ENCODE data around the gene TMEM132C. TPM values are rescaled to one million over a fixed set of nuclear protein-coding genes. Genes with fewer than 3 reads are reported as not detected.

TMEM132C gene
- total RNA-seq, 2 donors from 2014 or later = 0.56 TPM; not detected in 1

GRCh38 chr12:128707488-128707887, 440.5 kb downstream of the TMEM132C start:
- Histone ChIP-seq H3K27ac (no peak overlapping the region), H3K4me3 (no peak overlapping the region), H3K9me3 (no peaks in the 10 kb centered on the region), H3K27me3 (replicated peaks; ENCODE audit: insufficient read depth) (no peaks in the 10 kb centered on the region), H3K36me3 (no peaks in the 10 kb centered on the region), H3K4me1 (ENCODE audit: control insufficient read depth in 1 of 2, low read depth in 2 of 2) (no peaks in the 10 kb centered on the region)
- DNase-seq (ENCODE audit: low spot score) (no peak), ATAC-seq (ENCODE audit: insufficient number of reproducible peaks, low FRiP score, low read depth) (no peak)
- TF ChIP-seq CTCF (IDR thresholded peaks at IDR 0.05) = no peak

DNA sequence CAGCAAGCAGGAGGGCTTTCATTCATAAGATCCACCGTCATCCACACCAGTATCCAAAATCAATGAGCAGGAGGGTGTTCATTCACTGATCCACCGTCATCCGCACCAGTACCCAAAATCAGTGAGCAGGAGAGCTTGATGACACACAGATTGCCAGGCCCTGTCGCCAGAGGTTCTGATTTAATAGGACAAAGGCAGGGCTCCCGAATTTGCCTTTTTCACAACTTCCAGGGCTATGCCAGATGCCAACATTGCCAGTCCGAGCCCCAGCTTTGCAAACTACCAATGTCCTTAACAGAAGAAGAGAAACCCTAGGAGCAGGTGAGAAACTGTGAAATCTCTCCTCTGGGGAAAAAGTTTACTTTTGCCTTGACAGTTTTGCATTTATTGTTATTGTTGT, 441.8 kb downstream of the TMEM132C start:
- Histone ChIP-seq H3K27ac (no peak overlapping the region), H3K27me3 (replicated peaks; ENCODE audit: insufficient read depth) (no peaks in the 10 kb centered on the region), H3K4me1 (ENCODE audit: control insufficient read depth in 1 of 2, low read depth in 2 of 2) (no peaks in the 10 kb centered on the region), H3K4me3 (no peak overlapping the region), H3K36me3 (no peaks in the 10 kb centered on the region), H3K9me3 (no peaks in the 10 kb centered on the region)
- TF ChIP-seq CTCF (IDR thresholded peaks at IDR 0.05) = no peak
- DNase-seq (ENCODE audit: low spot score) (no peak), ATAC-seq (ENCODE audit: insufficient number of reproducible peaks, low FRiP score, low read depth) (no peak)

GRCh38 chr12:128709660-128710059, 442.7 kb downstream of the TMEM132C start:
- Histone ChIP-seq H3K27ac (no peak overlapping the region), H3K36me3 (no peaks in the 10 kb centered on the region), H3K4me1 (ENCODE audit: control insufficient read depth in 1 of 2, low read depth in 2 of 2) (no peaks in the 10 kb centered on the region), H3K27me3 (replicated peaks; ENCODE audit: insufficient read depth) (no peaks in the 10 kb centered on the region), H3K4me3 (no peak overlapping the region), H3K9me3 (no peaks in the 10 kb centered on the region)
- ATAC-seq (ENCODE audit: insufficient number of reproducible peaks, low FRiP score, low read depth) = no peak
- no peak for TF ChIP-seq CTCF (IDR thresholded peaks at IDR 0.05)
- no peak for DNase-seq (ENCODE audit: low spot score)

DNA sequence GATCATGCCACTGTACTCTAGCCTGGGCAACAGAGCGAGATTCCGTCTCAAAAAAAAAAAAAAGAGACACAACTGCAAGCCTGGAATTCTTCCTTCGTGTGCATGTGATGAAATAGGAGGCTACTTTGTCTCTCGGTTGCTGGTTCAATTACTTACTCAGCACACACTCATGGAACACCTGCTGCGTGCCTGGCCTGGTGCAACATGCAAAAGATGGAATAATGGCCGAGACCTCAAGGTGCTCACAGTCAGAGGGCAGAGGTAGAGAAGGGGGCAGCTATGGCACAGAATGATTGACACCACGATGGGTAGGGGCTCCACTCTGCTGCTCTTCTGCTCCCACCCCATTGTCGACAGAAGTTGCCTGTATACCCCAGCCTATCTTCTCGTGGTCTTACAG, 444.5 kb downstream of the TMEM132C start:
- no peak for TF ChIP-seq CTCF (IDR thresholded peaks at IDR 0.05)
- H3K27me3 ChIP-seq (replicated peaks; ENCODE audit: insufficient read depth) = no peaks in the 10 kb centered on the region
- no peak overlapping the region for H3K4me3 ChIP-seq
- no peak for ATAC-seq (ENCODE audit: insufficient number of reproducible peaks, low FRiP score, low read depth)
- H3K4me1 ChIP-seq (ENCODE audit: control insufficient read depth in 1 of 2, low read depth in 2 of 2) = no peaks in the 10 kb centered on the region
- H3K36me3 ChIP-seq = no peaks in the 10 kb centered on the region
- H3K27ac ChIP-seq = no peak overlapping the region
- H3K9me3 ChIP-seq = no peaks in the 10 kb centered on the region
- DNase-seq (ENCODE audit: low spot score) = no peak

DNA sequence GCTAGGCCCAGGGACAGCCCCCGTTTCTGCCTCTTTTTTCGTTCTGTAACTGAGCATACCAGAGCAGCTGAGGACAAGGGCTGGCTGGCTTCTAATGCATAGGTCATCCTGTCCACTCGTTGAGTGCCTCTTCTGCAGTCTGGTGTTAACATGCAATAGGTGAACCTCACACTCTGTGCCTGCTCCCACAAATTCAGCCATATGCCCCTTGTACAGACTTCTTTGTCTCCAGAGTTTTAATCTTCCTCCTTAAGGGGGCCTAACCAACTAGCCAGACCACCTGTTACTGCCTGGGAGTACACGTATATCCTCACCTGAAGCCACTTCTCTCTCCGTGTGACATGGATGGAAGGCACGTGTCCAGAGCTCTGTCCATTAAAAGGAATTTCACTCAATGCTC, 445.7 kb downstream of the TMEM132C start:
- no peak for TF ChIP-seq CTCF (IDR thresholded peaks at IDR 0.05)
- H3K4me3 ChIP-seq = no peak overlapping the region
- no peaks in the 10 kb centered on the region for H3K9me3 ChIP-seq
- H3K36me3 ChIP-seq = no peaks in the 10 kb centered on the region
- DNase-seq (ENCODE audit: low spot score) = no peak
- no peaks in the 10 kb centered on the region for H3K27me3 ChIP-seq (replicated peaks; ENCODE audit: insufficient read depth)
- no peaks in the 10 kb centered on the region for H3K4me1 ChIP-seq (ENCODE audit: control insufficient read depth in 1 of 2, low read depth in 2 of 2)
- no peak for ATAC-seq (ENCODE audit: insufficient number of reproducible peaks, low FRiP score, low read depth)
- H3K27ac ChIP-seq = no peak overlapping the region
